ENCODE results near the gene HSPA4L.
A peak's percentile ranks its signal among the peaks of the same experiment; 100 is the strongest.

HSPA4L gene

DNA sequence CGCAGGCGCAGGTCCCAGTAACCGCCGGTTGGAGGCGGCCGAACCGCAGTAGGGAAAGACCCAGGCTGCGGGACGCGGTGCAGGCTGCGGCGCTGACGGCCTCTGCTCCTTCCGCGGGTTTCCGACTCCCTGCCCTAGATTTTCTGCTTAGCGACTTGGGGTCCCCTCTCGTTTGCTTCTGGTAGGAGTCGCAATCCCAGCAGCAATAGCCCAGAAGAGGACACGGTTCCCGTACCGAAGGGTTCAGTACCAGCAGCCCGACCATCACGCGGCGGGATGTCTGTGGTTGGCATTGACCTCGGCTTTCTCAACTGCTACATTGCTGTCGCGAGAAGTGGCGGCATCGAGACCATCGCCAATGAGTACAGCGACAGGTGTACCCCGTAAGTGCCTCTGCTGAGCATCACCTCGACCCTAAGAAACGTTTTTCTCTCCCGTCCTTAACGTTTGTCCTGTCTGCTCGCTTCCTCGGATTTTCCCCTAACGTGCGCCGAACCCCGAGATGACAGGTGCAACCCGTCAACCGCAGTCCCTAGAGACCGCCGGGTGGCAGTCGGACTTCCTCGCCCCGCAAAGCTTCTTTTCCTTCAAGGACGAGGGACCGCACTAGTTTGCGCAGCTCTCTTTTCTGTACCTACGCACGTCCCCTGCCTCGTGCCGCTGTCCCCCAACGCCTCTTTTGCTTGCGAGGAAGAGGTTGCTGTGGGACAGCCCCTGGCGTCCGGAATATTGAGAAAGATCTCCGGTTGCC, at the start of gene HSPA4L:
TSS of gene HSPA4L (plus strand) at position 48 of the 751 bp plus-strand sequence. CDS start at position 277, 229 bp downstream.
- DNase-seq: peak; percentile 22

- DNase-seq: peak; percentile 2
These were observed 49.3 kb upstream of the HSPA4L start for GRCh38 chr4:127732623-127733328.

- DNase-seq: no peak
These were observed 47.1 kb upstream of the HSPA4L start for GRCh38 chr4:127734976-127735375.

GRCh38 chr4:127737295-127737694, 44.8 kb upstream of the HSPA4L start:
- no peak for DNase-seq

- no peak for DNase-seq
These were observed 40.9 kb upstream of the HSPA4L start for GRCh38 chr4:127741247-127741646.

- DNase-seq: no peak
These were observed 34.2 kb upstream of the HSPA4L start for GRCh38 chr4:127747883-127748282.

- no peak for DNase-seq
These were observed 33.2 kb upstream of the HSPA4L start for GRCh38 chr4:127748957-127749356.

DNA sequence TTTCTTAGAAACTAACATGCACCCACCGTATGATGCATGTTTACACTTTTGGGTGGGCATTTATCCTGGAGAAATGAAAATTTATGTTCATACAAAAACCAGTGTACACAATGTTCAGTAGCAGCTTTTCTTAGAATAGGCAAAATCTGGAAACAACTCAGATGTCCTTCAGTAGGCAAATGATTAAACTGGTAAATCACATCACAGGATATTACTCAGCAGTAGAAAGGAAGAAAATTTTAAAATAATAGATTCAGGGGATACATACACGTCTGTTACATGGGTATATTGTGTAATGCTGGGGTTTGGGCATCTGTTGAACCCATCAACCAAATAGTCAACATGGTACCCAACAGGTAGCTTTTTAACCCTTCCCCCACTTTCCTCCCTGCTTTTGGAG, 25.2 kb upstream of the HSPA4L start:
- DNase-seq: no peak

DNA sequence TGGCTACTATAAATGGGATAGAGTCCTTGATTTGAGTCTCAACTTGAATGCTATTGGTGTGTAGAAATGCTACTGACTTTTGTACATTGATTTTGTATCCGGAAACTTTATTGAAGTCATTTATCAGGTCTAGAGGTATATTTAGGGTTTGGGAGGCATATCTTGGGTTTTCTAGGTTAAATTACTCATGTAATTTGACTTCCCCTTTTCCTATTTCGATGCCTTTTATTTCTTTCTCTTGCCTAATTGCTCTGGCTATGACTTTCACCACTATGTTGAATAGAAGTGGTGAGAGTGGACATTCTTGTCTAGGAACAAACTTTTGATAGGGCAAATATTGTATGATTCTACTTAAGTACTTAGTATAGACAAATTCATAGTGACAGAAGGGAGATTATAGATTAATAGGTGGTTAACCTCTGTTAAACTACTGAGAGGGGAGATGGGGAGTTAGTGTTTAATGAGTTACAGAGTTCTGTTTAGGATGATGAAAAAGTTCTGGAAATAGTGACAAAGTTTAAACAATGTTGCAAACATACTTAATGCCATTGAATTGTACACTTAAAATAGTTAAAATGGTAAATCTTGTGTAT, 22.8 kb upstream of the HSPA4L start:
- DNase-seq: no peak

DNA sequence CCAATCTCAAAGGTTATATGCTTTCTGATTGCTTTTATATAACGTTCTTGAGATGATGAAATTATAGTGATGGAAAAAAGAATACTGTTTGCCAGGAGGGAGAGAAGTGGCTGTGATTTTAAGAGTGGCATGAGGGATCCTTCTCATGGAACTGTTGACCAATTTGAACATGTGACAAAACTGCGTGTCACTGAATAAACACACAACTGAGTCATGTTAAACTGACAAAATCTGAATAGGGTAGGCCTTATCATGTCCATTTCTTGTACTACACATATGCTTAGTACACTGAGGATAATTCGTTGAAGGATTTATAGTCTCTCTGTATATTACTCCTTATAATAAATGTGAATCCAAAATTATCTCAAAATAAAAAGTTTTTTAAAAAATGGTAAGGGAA, 22.2 kb upstream of the HSPA4L start:
- no peak for DNase-seq

GRCh38 chr4:127771535-127772275, 10.4 kb upstream of the HSPA4L start:
- DNase-seq: no peak

GRCh38 chr4:127772769-127773671, 9.1 kb upstream of the HSPA4L start:
- no peak for DNase-seq

- no peak for DNase-seq
These were observed 6.3 kb upstream of the HSPA4L start for GRCh38 chr4:127775843-127776242.

- no peak for DNase-seq
These were observed 5.5 kb upstream of the HSPA4L start for GRCh38 chr4:127776620-127777019.

DNA sequence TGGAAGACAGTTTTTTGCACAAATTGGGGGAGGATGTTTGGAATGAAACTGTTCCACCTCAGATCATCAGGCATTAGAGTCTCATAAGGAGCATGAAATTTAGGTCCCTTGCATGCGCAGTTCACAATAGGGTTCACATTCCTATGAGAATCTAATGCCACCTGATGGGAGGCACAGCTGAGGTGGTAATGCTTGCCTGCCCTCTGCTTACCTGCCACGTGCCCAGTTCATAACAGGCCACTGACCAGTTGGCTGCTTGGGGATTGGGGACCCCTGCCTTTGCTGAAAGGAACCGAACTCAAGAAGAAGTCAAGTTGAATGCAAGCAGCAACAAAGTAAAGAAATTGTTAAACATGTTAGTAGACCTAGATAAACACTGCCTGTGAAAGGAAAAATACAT, 4.6 kb upstream of the HSPA4L start:
- no peak for DNase-seq

DNA sequence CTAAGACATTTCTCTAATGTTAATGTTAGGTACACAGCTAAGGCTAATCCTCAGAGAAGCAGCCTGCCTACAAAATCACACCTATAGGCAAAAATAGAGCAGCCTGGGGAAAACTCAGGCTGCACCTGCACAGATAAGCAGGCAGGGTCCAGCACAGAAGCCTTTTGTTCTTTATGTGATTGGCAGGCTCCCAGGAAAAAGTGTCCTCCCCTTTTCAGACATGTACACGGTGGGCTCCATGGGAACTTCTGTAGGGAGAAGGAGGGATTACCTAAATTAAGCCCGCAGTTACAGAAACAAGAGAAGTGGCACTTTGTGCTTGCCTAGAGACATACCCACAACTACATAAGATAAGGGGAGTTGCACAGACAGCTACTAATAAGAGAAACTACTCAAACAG, 4.0 kb upstream of the HSPA4L start:
- no peak for DNase-seq

DNA sequence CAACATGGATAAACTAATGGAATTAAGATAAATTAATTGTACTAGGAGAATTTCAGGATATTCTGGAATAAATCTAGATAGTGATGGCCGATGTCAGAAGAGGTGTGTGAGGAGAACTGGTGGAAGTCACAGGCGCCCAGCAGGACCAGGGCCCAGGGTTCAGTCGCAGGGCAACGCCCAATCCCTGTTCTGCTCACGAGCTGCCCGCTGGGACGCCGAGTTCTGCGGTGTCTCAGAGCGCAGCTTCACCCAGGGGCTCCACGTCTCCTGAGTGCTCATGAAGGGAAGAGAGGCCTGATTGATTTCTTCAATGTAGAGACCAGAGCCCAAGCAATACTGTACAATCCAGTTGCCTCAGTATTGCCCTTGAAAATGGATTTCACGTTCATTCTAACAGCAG, 1.5 kb upstream of the HSPA4L start:
- no peak for DNase-seq

- no peak for DNase-seq
These were observed 660 bp upstream of the HSPA4L start for GRCh38 chr4:127781300-127782024.

GRCh38 chr4:127782025-127782274, 172 bp upstream of the HSPA4L start:
- no peak for DNase-seq

DNA sequence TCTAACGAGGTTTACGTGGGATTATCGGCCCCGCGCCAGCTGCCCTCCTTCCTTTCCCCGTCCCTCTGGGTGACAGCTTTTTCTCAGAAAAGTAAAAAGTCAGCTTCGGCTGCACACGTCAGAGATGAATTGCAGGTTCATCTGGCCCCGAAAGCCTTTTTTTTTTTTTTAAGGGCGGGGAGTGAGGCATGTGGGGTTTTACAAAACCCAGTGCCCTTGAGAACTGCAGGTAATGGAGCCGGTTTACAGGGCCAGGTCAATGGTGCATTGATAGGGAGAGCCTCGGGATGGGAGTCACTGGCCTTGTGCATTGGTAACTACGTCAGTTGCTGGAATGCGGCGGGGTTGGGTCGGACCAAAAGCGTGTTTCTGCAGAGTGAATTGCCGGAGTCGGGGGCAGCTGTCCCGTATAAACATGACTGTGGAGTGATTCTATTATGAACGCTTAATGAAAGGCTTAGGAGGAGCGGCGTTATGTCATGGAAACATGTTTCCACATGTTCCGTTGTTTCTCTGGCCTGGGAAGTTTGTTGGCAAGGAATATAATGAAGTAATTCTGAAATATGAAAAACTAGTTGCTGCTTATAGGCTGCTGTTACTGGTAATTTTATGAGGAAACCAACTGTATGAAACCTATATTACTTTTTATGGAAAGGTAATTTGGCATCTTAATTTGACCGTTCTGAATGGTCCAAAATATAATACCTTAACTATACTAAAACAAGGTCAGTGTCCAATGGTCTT, 1.1 kb downstream of the HSPA4L start:
- no peak for DNase-seq
